ENCODE measurements around the gene TSHZ1.
"Not testable (repeated sequence)": the region's sequence is repeated elsewhere in the genome, so short reads cannot be mapped to it uniquely, and the experiment has no call there.

Gene TSHZ1

GRCh38 chr18:75314606-75315005 is 104.0 kb downstream of the TSHZ1 start:
- DNase-seq (ENCODE audit: low read depth, low spot score), result no peak

DNA sequence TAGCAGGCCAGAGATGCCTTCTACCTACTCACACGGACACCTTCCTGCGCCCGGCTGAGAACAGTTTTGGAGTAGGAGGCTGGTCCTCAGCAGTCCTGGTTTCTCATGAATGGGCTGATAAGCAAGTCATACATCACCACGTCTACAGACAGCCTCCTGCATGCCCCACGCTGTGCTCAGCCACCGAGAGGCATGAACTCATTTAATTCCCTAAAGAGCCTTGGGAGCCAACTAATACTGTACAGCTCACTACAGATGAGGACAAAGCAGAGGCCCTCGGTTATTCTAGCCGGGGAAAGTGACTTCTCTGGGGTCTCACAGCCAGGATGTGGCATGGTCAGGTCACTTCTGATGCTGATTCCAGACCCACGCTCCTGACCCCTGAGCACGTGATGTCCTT is 105.6 kb downstream of the TSHZ1 start:
- DNase-seq (ENCODE audit: low read depth, low spot score), result no peak

GRCh38 chr18:75316826-75317225 is 106.2 kb downstream of the TSHZ1 start:
- DNase-seq (ENCODE audit: low read depth, low spot score), result no peak

DNA sequence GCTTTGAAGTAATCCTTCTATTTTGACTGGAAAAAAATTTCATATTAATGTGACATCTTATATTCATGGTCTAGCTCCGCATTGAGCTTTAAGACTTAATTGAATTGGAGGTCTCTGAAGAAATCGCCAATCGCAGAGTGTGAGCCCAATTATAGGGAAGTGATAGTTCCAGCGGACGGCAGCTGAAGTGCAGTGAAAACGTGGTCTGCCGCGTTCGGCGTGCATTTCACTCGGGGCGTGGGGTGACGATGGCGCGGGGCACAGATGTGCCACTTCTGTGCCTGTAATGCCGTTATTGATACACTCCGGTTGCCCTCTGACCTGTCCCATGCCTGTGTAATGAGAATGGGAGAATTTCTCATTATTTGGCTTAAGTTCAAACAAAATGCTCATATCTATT is 106.7 kb downstream of the TSHZ1 start:
- DNase-seq (ENCODE audit: low read depth, low spot score), result no peak

GRCh38 chr18:75317703-75318102 is 107.1 kb downstream of the TSHZ1 start:
- DNase-seq (ENCODE audit: low read depth, low spot score), result no peak

DNA sequence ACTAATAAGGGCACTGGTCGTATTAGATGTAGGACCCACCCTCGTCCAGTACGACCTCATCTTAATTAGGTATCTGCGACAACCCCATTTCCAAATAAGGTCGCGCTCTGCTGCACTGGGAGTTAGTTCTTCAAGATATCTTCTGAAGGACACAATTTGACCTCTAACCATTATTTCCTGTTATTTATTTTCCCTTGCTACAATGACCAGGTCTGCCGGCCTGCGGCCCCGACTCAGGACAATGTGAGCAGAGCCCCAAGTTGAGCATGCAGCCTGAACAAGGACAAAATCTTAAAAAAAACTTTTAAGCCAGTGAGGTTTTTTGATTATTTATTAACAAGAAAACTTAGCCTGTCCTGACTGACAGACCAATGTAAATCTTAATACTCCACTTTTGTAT is 109.3 kb downstream of the TSHZ1 start:
- DNase-seq (ENCODE audit: low read depth, low spot score), result no peak

DNA sequence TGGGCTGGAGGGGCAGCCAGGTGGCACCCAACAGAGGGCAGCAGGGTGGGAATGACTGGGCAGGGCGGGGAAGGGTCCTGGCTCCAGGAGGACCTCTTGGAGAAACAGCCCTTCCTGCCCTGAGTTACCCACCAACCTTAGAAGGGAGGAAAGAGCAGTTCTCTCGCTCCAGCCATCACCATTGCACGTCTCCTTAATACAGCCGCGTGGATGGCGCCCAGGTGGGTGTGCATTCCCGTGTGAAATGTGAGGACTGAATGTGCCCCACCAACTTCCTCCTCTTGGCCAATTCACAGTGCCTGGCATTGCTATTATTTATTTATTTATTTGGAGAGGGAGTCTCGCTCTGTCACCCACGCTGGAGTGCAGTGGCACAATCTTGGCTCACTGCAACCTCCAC is 109.9 kb downstream of the TSHZ1 start:
- DNase-seq (ENCODE audit: low read depth, low spot score), result no peak

GRCh38 chr18:75321431-75321830 is 110.8 kb downstream of the TSHZ1 start:
- DNase-seq (ENCODE audit: low read depth, low spot score), result no peak

GRCh38 chr18:75322206-75322605 is 111.6 kb downstream of the TSHZ1 start:
- no peak for DNase-seq (ENCODE audit: low read depth, low spot score)

GRCh38 chr18:75323821-75324585 is 113.4 kb downstream of the TSHZ1 start:
- no peak for DNase-seq (ENCODE audit: low read depth, low spot score)

GRCh38 chr18:75324686-75325257 is 114.2 kb downstream of the TSHZ1 start:
- no peak for DNase-seq (ENCODE audit: low read depth, low spot score)

DNA sequence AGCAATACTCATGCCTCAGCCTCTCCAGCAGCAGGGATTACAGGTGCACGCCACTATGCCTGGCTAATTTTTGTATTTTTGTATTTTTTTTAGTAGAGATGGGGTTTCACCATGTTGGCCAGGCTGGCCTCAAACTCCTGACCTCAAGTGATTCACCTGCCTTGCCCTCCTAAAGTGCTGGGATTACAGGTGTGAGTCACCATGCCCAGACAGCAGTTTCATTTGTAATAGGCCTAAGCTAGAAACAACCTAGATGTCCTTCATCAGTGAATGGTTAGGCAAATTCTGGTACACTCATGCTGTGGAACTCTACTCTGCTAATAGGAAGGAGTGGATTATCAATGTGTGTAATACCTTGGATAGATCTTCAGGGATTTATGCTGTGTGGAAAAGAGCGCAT is 119.2 kb downstream of the TSHZ1 start:
- not testable (repeated sequence) for DNase-seq (ENCODE audit: low read depth, low spot score)

- DNase-seq (ENCODE audit: low read depth, low spot score), result no peak
These were observed 119.7 kb downstream of the TSHZ1 start for GRCh38 chr18:75330308-75330707.

GRCh38 chr18:75334869-75335268 is 124.3 kb downstream of the TSHZ1 start:
- DNase-seq (ENCODE audit: low read depth, low spot score), result no peak

DNA sequence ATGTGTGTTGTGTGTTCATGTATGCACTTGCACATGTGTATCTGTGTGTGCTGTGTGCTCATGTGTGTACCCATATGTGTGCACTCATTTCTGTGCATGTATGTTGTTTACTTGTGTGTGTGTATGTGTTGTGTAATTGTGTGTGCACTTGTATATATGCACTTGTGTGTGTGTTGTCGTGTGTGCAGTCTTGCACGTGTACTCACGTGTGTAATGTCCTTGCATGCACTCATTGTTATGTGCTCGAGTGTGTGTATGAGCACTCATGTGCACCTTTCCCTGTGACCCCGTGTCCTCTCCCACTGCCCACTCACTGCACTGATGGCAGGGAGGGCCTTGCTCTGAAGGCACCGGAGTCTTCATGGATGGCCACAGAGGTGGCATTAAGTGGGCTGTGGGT is 124.9 kb downstream of the TSHZ1 start:
- DNase-seq (ENCODE audit: low read depth, low spot score), result no peak

DNA sequence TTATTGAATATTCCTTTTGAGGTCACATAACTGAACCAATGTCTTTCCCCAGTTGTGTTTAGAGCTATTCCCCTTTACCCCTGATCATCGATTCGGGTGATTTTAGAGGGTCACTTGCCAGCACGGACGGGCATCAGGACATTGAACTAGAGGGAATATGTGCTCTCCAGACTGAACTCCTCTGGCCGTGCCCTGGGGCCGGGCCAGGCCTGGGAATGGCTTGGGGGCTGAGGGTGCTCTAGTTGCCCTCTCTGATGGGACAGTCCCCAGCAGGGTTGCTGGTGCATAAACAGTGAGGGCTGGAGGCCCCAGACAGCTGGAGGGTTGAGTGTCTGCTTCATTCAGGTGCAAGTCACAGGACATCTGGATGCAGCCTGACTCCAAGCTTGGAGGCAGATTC is 126.2 kb downstream of the TSHZ1 start:
- DNase-seq (ENCODE audit: low read depth, low spot score), result no peak

DNA sequence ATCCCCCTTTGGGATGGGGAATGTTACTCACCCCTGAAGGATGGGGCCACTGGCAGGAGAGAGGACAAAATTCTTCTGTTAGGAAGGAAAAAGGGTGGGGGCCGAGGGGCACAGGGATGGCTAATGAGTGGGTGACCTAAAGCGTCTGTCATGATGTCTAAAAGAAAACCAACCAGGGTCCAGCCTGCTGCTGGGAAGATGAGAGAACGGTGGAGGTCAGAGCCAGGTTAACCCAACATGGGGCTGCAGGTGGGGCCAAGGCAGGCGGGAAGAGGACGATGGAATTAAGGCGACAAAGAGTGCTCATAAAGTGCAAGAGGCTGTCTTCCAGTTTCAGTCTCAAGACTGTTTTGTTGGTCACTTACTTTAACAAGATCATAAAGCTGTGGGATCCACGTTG is 126.8 kb downstream of the TSHZ1 start:
- DNase-seq (ENCODE audit: low read depth, low spot score), result no peak

GRCh38 chr18:75338631-75339030 is 128.0 kb downstream of the TSHZ1 start:
- no peak for DNase-seq (ENCODE audit: low read depth, low spot score)

Measured in ELF-1 (cell line).